Measurements from ENCODE around the gene TMEM203. TPM values are rescaled to one million over a fixed set of nuclear protein-coding genes. Genes with fewer than 3 reads are reported as not detected.

The TMEM203 gene
- total and polyA plus RNA-seq, 2 of the 13 experiments (the other 11 are each of a cell fraction or from before 2014, with no cell fraction given), result 23.4 to 36.7 TPM

GRCh38 chr9:137191691-137192447 lies 13.6 kb downstream of the TMEM203 start:
- CTCF ChIA-PET (ENCODE audit: low intra/inter-chr PET ratio, low total read pairs), result no interaction called here
- no peak overlapping the region for H3K9ac ChIP-seq (ENCODE audit: insufficient read depth, low read depth, low read length)
- no peak overlapping the region for H3K27ac ChIP-seq (ENCODE audit: extremely low read length, insufficient read depth, low read length)
- no TSS peak for BruUV-seq (replicated peaks)
- ATAC-seq (no peak), DNase-seq (ENCODE audit: low spot score) (no peak), FAIRE-seq (no peak)
- POLR2A ChIA-PET, result interaction anchor here (1.1 to 1.9 kb wide), 2 partner anchors 9 to 31 kb away, joined by 5 to 6 read pairs; partner anchors contain the start of gene TPRN
- intact Hi-C loops (cut with micrococcal nuclease; ENCODE audit: unreplicated experiment) (no loop called here), in situ Hi-C loops (cut with HindIII; ENCODE audit: extremely low pct_ligation_motif_present, low pct_unique_long_range_greater_than_20kb) (no loop called here)
- H4K20me1 ChIP-seq (ENCODE audit: insufficient read depth, low read length), result no peaks in the 10 kb centered on the region
- no peaks in the 10 kb centered on the region for H3K9me3 ChIP-seq (ENCODE audit: low read length)
- 97% methylated on average over 12 of the region's 22 CpGs for WGBS (ENCODE audit: low lambda C conversion rate)
- no peak overlapping the region for H2AFZ ChIP-seq (ENCODE audit: low read length)
- TF ChIP-seq RBFOX2 (IDR thresholded peaks at IDR 0.05; ENCODE audit: low read depth, low read length) (peak; percentile 57; the same call in 1 of the 2 replicates), RBM39 (IDR thresholded peaks at IDR 0.05; ENCODE audit: low read depth, low read length, poor library complexity, severe bottlenecking) (no peak), MLLT10 (CRISPR knock-in tag; IDR thresholded peaks at IDR 0.05) (no peak), NFIB (CRISPR knock-in tag; IDR thresholded peaks at IDR 0.05; ENCODE audit: borderline replicate concordance) (no peak), ZBTB2 (CRISPR knock-in tag; IDR thresholded peaks at IDR 0.05; ENCODE audit: low read depth) (no peak), AGO2 (optimal IDR thresholded peaks at IDR 0.05; ENCODE audit: low read depth, low read length) (peak; percentile 69)
- H3K4me1 ChIP-seq (ENCODE audit: insufficient read depth, low read length), result peaks cover 47% of the 10 kb centered on the region
- H3K4me2 ChIP-seq (ENCODE audit: low read depth, low read length), result no peak overlapping the region
- H3K36me3 ChIP-seq (replicated peaks in 1 of 2; ENCODE audit: control insufficient read depth in 1 of 2, insufficient read depth in 2 of 2, low read length in 2 of 2), result peaks cover 9 to 14% of the 10 kb centered on the region in 2 experiments; a peak in 3 of 5 replicates
- no peak overlapping the region for H3K4me3 ChIP-seq (replicated peaks in 1 of 3; ENCODE audit: insufficient read depth in 1 of 3, low read depth in 2 of 3, low read length in 3 of 3)
- H3K27me3 ChIP-seq (ENCODE audit: control insufficient read depth in 1 of 2, insufficient read depth in 2 of 2, low read length in 2 of 2), result no peaks in the 10 kb centered on the region
- H3K79me2 ChIP-seq (ENCODE audit: insufficient read depth, low read length), result peaks cover 43% of the 10 kb centered on the region
